Ovary (tissue), 3 donors: ENCODE results near the gene PRLR.

Experiments
- CTCF ChIP-seq, 3 donors: fragments of 450-650 bp in 2 of 3; fragments of 200-600 bp in 1 of 3; IDR thresholded peaks; one replicate each; pipeline versions ENCODE4 v1.5.1 to v1.8.0; 2016 to 2022; ENCODE audit warnings: antibody characterized with exemption in 3 of 3, mild to moderate bottlenecking in 1 of 3
- EP300 ChIP-seq: sonication (generic); formaldehyde crosslinking; IDR thresholded peaks from one replicate; pipeline ENCODE4 v1.6.1; 2017; ENCODE audit warnings: antibody characterized with exemption
- POLR2A ChIP-seq: fragments of 450-650 bp; IDR thresholded peaks from one replicate; pipeline ENCODE4 v1.6.1; 2017; ENCODE audit warnings: antibody characterized with exemption, mild to moderate bottlenecking, moderate library complexity
- donor health status: DM: no; HTN: no; CAD: no.

GRCh38 chr5:35115920-35116319, 114.4 kb downstream of the PRLR start:
- TF ChIP-seq CTCF (IDR thresholded peaks at IDR 0.05) (no peak), POLR2A (no peak), EP300 (no peak)
